Activated naive CD8-positive, alpha-beta T cell treated with anti-CD3 and anti-CD28 coated beads for 36 hours (primary cell): ENCODE results near the gene RNF223. TPM values are rescaled to one million over a fixed set of nuclear protein-coding genes. Genes with fewer than 3 reads are reported as not detected.

Experiments used
- total RNA-seq, 2 experiments: library from RNA; stranded (reverse); gene quantifications; one replicate each; pipeline ENCODE4 v1.2.3, GENCODE V29; 2021

Gene RNF223
- total RNA-seq, 2 experiments from 2014 or later = not detected

Other genes with a start within 250 kb of the RNF223 start
- gene SAMD11, start 150.4 kb downstream of the RNF223 start, total RNA-seq = not detected
- 100 to 1,000 TPM; 176 to 185 TPM for gene NOC2L, start 115.0 kb downstream of the RNF223 start, total RNA-seq
- 10 to 100 TPM; 19.5 to 22.5 TPM for gene KLHL17, start 113.7 kb downstream of the RNF223 start, total RNA-seq
- 1 to 10 TPM in 1 of 2 experiments, under 1 TPM in 1; 0.85 to 1.3 TPM for gene PLEKHN1, start 107.8 kb downstream of the RNF223 start, total RNA-seq
- not detected for gene PERM1, start 92.2 kb downstream of the RNF223 start, total RNA-seq
- gene HES4, start 74.2 kb downstream of the RNF223 start, total RNA-seq = 1 to 10 TPM in 1 of 2 experiments, under 1 TPM in 1; 0.93 to 1.1 TPM
- 10 to 100 TPM; 71.7 to 78.4 TPM for gene ISG15, start 60.8 kb downstream of the RNF223 start, total RNA-seq
- 10 to 100 TPM; 30.4 to 30.5 TPM for gene AGRN, start 54.2 kb downstream of the RNF223 start, total RNA-seq
- 10 to 100 TPM; 18.9 to 19.0 TPM for gene C1orf159, start 41.8 kb upstream of the RNF223 start, total RNA-seq
- not detected for gene TTLL10, start 99.6 kb upstream of the RNF223 start, total RNA-seq
- 10 to 100 TPM; 52.5 to 53.3 TPM for gene TNFRSF18, start 132.3 kb upstream of the RNF223 start, total RNA-seq
- gene TNFRSF4, start 139.8 kb upstream of the RNF223 start, total RNA-seq = 100 to 1,000 TPM; 110 to 111 TPM
- 10 to 100 TPM; 85.9 to 95.9 TPM for gene SDF4, start 157.7 kb upstream of the RNF223 start, total RNA-seq
- gene B3GALT6, start 157.9 kb upstream of the RNF223 start, total RNA-seq = 10 to 100 TPM; 17.5 to 18.9 TPM
- 1 to 10 TPM; 2.4 to 3.8 TPM for gene C1QTNF12, start 172.4 kb upstream of the RNF223 start, total RNA-seq
- gene UBE2J2, start 199.5 kb upstream of the RNF223 start, total RNA-seq = 10 to 100 TPM; 69.9 to 70.6 TPM
- 1 to 10 TPM; 4.9 to 6.9 TPM for gene SCNN1D, start 206.1 kb upstream of the RNF223 start, total RNA-seq
- 10 to 100 TPM; 26.6 to 28.4 TPM for gene ACAP3, start 233.6 kb upstream of the RNF223 start, total RNA-seq
- 10 to 100 TPM; 29.6 to 30.0 TPM for gene PUSL1, start 234.3 kb upstream of the RNF223 start, total RNA-seq